Measurements from ENCODE around the gene PFDN2.

DNA sequence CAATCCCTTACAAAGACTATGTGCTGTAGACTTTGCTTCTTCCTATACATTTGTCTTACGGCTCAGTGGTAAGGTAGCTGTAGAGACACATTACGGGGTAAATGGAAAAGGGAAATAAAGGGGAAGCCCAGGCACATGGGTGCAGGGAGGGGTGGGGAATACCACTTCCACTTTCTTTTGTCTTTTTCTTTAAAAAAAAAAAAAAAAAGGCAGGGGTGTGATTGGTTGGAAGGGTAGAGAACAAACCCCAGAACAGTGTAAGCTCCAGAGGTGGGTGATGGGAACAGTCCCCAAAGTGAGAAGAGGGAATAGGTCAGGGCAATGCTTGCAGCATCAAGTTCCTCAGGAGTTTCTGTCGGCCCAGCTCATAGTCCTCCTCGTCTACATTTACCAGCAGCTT, 4.0 kb upstream of the PFDN2 start:
- TF ChIP-seq, protein P1, sequence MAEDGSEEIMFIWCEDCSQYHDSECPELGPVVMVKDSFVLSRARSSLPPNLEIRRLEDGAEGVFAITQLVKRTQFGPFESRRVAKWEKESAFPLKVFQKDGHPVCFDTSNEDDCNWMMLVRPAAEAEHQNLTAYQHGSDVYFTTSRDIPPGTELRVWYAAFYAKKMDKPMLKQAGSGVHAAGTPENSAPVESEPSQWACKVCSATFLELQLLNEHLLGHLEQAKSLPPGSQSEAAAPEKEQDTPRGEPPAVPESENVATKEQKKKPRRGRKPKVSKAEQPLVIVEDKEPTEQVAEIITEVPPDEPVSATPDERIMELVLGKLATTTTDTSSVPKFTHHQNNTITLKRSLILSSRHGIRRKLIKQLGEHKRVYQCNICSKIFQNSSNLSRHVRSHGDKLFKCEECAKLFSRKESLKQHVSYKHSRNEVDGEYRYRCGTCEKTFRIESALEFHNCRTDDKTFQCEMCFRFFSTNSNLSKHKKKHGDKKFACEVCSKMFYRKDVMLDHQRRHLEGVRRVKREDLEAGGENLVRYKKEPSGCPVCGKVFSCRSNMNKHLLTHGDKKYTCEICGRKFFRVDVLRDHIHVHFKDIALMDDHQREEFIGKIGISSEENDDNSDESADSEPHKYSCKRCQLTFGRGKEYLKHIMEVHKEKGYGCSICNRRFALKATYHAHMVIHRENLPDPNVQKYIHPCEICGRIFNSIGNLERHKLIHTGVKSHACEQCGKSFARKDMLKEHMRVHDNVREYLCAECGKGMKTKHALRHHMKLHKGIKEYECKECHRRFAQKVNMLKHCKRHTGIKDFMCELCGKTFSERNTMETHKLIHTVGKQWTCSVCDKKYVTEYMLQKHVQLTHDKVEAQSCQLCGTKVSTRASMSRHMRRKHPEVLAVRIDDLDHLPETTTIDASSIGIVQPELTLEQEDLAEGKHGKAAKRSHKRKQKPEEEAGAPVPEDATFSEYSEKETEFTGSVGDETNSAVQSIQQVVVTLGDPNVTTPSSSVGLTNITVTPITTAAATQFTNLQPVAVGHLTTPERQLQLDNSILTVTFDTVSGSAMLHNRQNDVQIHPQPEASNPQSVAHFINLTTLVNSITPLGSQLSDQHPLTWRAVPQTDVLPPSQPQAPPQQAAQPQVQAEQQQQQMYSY (CRISPR knock-in tag; IDR thresholded peaks at IDR 0.05), result no peak
- no peak for TF ChIP-seq NR2C2 (IDR thresholded peaks at IDR 0.05; ENCODE audit: borderline replicate concordance, control insufficient read depth, insufficient read length, low read depth)
- TF ChIP-seq, protein P2, sequence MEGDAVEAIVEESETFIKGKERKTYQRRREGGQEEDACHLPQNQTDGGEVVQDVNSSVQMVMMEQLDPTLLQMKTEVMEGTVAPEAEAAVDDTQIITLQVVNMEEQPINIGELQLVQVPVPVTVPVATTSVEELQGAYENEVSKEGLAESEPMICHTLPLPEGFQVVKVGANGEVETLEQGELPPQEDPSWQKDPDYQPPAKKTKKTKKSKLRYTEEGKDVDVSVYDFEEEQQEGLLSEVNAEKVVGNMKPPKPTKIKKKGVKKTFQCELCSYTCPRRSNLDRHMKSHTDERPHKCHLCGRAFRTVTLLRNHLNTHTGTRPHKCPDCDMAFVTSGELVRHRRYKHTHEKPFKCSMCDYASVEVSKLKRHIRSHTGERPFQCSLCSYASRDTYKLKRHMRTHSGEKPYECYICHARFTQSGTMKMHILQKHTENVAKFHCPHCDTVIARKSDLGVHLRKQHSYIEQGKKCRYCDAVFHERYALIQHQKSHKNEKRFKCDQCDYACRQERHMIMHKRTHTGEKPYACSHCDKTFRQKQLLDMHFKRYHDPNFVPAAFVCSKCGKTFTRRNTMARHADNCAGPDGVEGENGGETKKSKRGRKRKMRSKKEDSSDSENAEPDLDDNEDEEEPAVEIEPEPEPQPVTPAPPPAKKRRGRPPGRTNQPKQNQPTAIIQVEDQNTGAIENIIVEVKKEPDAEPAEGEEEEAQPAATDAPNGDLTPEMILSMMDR (IDR thresholded peaks at IDR 0.05 in 2 of 3, conservative IDR thresholded peaks at IDR 0.05 in 1 of 3; ENCODE audit: control insufficient read depth in 2 of 3, extremely low read depth in 1 of 3, insufficient read depth in 1 of 3, low read depth in 3 of 3, low read length in 3 of 3), result no peak
- TF ChIP-seq RUNX3 (IDR thresholded peaks at IDR 0.05; ENCODE audit: low read length), result no peak
- TF ChIP-seq CBX3 (IDR thresholded peaks at IDR 0.05; ENCODE audit: borderline replicate concordance, low read depth), result no peak
